IMR-90 (cell line): ENCODE data around the gene LAIR1. TPM values are rescaled to one million over a fixed set of nuclear protein-coding genes. Genes with fewer than 3 reads are reported as not detected.

Experiments used
- ATAC-seq: fragments of 200-7000 bp; cut with Tn5 transposase; 2 replicates; pipeline ENCODE4 v1.9.1; 2020; ENCODE audit warnings: low read depth, mild to moderate bottlenecking, moderate library complexity
- BruUV-seq: library from RNA; stranded (reverse); fragments of 400-500 nt; replicated peaks from 2 replicates; lab custom pipeline; 2021; lab: Mats Ljungman, UMichigan
- CTCF ChIA-PET: fragments of 300-600 bp; formaldehyde crosslinking; extraction: SDS; loops from one replicate; lab custom pipeline; 2021; ENCODE audit warnings: antibody characterized with exemption; lab: Yijun Ruan, JAX
- POLR2A ChIA-PET: fragments of 300-600 bp; sonication (Branson Sonifier 250); formaldehyde crosslinking; loops from one replicate; lab custom pipeline; 2022; ENCODE audit warnings: antibody characterized with exemption; ENCODE audit not compliant: unreplicated experiment; lab: Charles Lee
- DNase-seq: peaks from one replicate; pipeline ENCODE4 v3.0.0; 2013
- H2AFZ ChIP-seq: replicated peaks from 2 replicates; pipeline ENCODE3; 2013; ENCODE audit warnings: low read length, mild to moderate bottlenecking; ENCODE audit not compliant: poor library complexity
- H2AK5ac ChIP-seq: 2 replicates; pipeline ENCODE4 v1.6.1; 2013; ENCODE audit warnings: low read depth, low read length, inconsistent platforms
- H2AK9ac ChIP-seq: replicated peaks from 2 replicates; pipeline ENCODE3; 2013; ENCODE audit warnings: mild to moderate bottlenecking, low read depth, low read length, moderate library complexity; ENCODE audit not compliant: poor library complexity
- H2BK120ac ChIP-seq: 2 replicates; pipeline ENCODE4 v1.6.1; 2013; ENCODE audit warnings: low read depth, low read length, inconsistent platforms
- H2BK15ac ChIP-seq: 3 replicates; pipeline ENCODE4 v1.6.1; 2013; ENCODE audit warnings: low read depth, low read length, inconsistent platforms
- H2BK20ac ChIP-seq: 2 replicates; pipeline ENCODE4 v1.6.1; 2013; ENCODE audit warnings: low read depth, mild to moderate bottlenecking, inconsistent platforms, low read length, moderate library complexity
- H2BK5ac ChIP-seq: 2 replicates; pipeline ENCODE4 v1.6.1; 2013; ENCODE audit warnings: mild to moderate bottlenecking, low read depth, low read length, inconsistent platforms; ENCODE audit not compliant: poor library complexity, severe bottlenecking
- H3K14ac ChIP-seq: replicated peaks from 2 replicates; pipeline ENCODE4 v1.6.1; 2013; ENCODE audit warnings: low read depth, low read length, inconsistent platforms
- H3K18ac ChIP-seq: 2 replicates; pipeline ENCODE4 v1.6.1; 2013; ENCODE audit warnings: low read depth, low read length, control low read depth
- H3K23ac ChIP-seq: 2 replicates; pipeline ENCODE4 v1.6.1; 2013; ENCODE audit warnings: low read depth, low read length, inconsistent platforms
- H3K27ac ChIP-seq: 2 replicates; pipeline ENCODE4 v1.5.1; 2013; ENCODE audit warnings: mild to moderate bottlenecking, control low read depth, low read length; ENCODE audit not compliant: insufficient read depth
- H3K27me3 ChIP-seq: 2 replicates; pipeline ENCODE4 v1.6.1; 2013; ENCODE audit warnings: low read length; ENCODE audit not compliant: control insufficient read depth, insufficient read depth
- H3K36me3 ChIP-seq: 2 replicates; pipeline ENCODE4 v1.6.1; 2013; ENCODE audit warnings: low read length, mixed read lengths; ENCODE audit not compliant: control insufficient read depth, insufficient read depth
- H3K4ac ChIP-seq: 2 replicates; pipeline ENCODE4 v1.6.1; 2013; ENCODE audit warnings: low read depth, low read length, inconsistent platforms
- H3K4me1 ChIP-seq: 2 replicates; pipeline ENCODE4 v1.6.1; 2013; ENCODE audit warnings: low read length, mixed read lengths; ENCODE audit not compliant: control insufficient read depth, insufficient read depth
- H3K4me2 ChIP-seq: 2 replicates; pipeline ENCODE4 v1.6.1; 2013; ENCODE audit warnings: low read depth, mild to moderate bottlenecking, control low read depth, low read length, moderate library complexity
- H3K4me3 ChIP-seq: 2 replicates; pipeline ENCODE4 v1.5.1; 2013; ENCODE audit warnings: low read depth, mild to moderate bottlenecking, control low read depth, low read length, moderate library complexity; ENCODE audit not compliant: insufficient read depth
- H3K56ac ChIP-seq: 2 replicates; pipeline ENCODE4 v1.6.1; 2013; ENCODE audit warnings: low read length, inconsistent platforms; ENCODE audit not compliant: insufficient read depth; ENCODE audit errors: extremely low read depth
- H3K79me1 ChIP-seq, 2 experiments: 2 replicates each; pipeline ENCODE4 v1.6.1; 2013; ENCODE audit warnings: low read length in 2 of 2, inconsistent platforms in 1 of 2, low read depth in 1 of 2
- H3K9ac ChIP-seq: 2 replicates; pipeline ENCODE4 v1.6.1; 2013; ENCODE audit warnings: low read depth, low read length, control low read depth
- H3K9me1 ChIP-seq: 2 replicates; pipeline ENCODE4 v1.6.1; 2013; ENCODE audit warnings: low read length, inconsistent platforms; ENCODE audit not compliant: insufficient read depth
- H3K9me3 ChIP-seq: 2 replicates; pipeline ENCODE4 v1.6.1; 2013; ENCODE audit warnings: low read length; ENCODE audit not compliant: control insufficient read depth, insufficient read depth
- H4K20me1 ChIP-seq: 2 replicates; pipeline ENCODE4 v1.6.1; 2013; ENCODE audit warnings: low read length, inconsistent platforms; ENCODE audit not compliant: insufficient read depth
- H4K5ac ChIP-seq: 2 replicates; pipeline ENCODE4 v1.6.1; 2013; ENCODE audit warnings: mild to moderate bottlenecking, low read depth, low read length, control low read depth
- H4K8ac ChIP-seq, 2 experiments: 2 replicates each; pipeline ENCODE4 v1.6.1; 2013; ENCODE audit warnings: low read depth in 2 of 2, low read length in 2 of 2, control low read depth in 1 of 2, inconsistent platforms in 1 of 2
- H4K91ac ChIP-seq: 2 replicates; pipeline ENCODE4 v1.6.1; 2013; ENCODE audit warnings: low read depth, low read length, inconsistent platforms; ENCODE audit not compliant: insufficient read depth
- BHLHE40 ChIP-seq: fragments of 150-350 bp; IDR thresholded peaks from 2 replicates; pipeline ENCODE4 v1.6.1; 2016; ENCODE audit warnings: mild to moderate bottlenecking, low read depth, low read length
- CEBPB ChIP-seq: IDR thresholded peaks from 2 replicates; pipeline ENCODE4 v1.6.1; 2012; ENCODE audit warnings: low read depth, low read length, improper control_type of control experiment
- CHD1 ChIP-seq: IDR thresholded peaks from 2 replicates; pipeline ENCODE4 v1.6.1; 2012; ENCODE audit warnings: low read depth, low read length, improper control_type of control experiment
- ELK1 ChIP-seq: fragments of 150-350 bp; IDR thresholded peaks from 2 replicates; pipeline ENCODE4 v1.6.1; 2016; ENCODE audit warnings: low read depth, mild to moderate bottlenecking, low read length, moderate library complexity, borderline replicate concordance
- FOS ChIP-seq: fragments of 150-350 bp; IDR thresholded peaks from 2 replicates; pipeline ENCODE4 v1.6.1; 2016; ENCODE audit warnings: low read depth, low read length
- MAFK ChIP-seq: IDR thresholded peaks from 2 replicates; pipeline ENCODE4 v1.6.1; 2012; ENCODE audit warnings: low read depth, low read length, improper control_type of control experiment
- MAZ ChIP-seq: IDR thresholded peaks from 2 replicates; pipeline ENCODE4 v1.6.1; 2012; ENCODE audit warnings: low read depth, mild to moderate bottlenecking, low read length, improper control_type of control experiment, moderate library complexity, borderline replicate concordance
- MXI1 ChIP-seq: IDR thresholded peaks from 2 replicates; pipeline ENCODE4 v1.6.1; 2012; ENCODE audit warnings: low read depth, mild to moderate bottlenecking, low read length, moderate library complexity, borderline replicate concordance
- POLR2A ChIP-seq: IDR thresholded peaks from 2 replicates; pipeline ENCODE4 v1.6.1; 2012; ENCODE audit warnings: mild to moderate bottlenecking, low read depth, low read length
- RAD21 ChIP-seq: IDR thresholded peaks from 2 replicates; pipeline ENCODE4 v1.6.1; 2012; ENCODE audit warnings: low read length, improper control_type of control experiment
- RCOR1 ChIP-seq: IDR thresholded peaks from 2 replicates; pipeline ENCODE4 v1.6.1; 2012; ENCODE audit warnings: mild to moderate bottlenecking, low read length, improper control_type of control experiment; ENCODE audit not compliant: insufficient replicate concordance
- RFX5 ChIP-seq: IDR thresholded peaks from 2 replicates; pipeline ENCODE4 v1.8.0; 2012; ENCODE audit warnings: low read depth, mild to moderate bottlenecking, low read length, moderate library complexity
- SMC3 ChIP-seq: fragments of 150-350 bp; IDR thresholded peaks from 2 replicates; pipeline ENCODE4 v1.6.1; 2016; ENCODE audit warnings: low read depth, mild to moderate bottlenecking, antibody characterized with exemption, low read length, moderate library complexity
- USF2 ChIP-seq: fragments of 150-350 bp; IDR thresholded peaks from 2 replicates; pipeline ENCODE4 v1.6.1; 2017; ENCODE audit warnings: mild to moderate bottlenecking, antibody characterized with exemption, low read length, low read depth
- WGBS, 2 experiments: methylation state at CpG; one replicate each; pipeline versions ENCODE4 v1.1.5 to v1.1.7; 2013; ENCODE audit warnings: missing lambda C conversion rate in 2 of 2; ENCODE audit not compliant: insufficient read length in 1 of 2; ENCODE audit errors: extremely low coverage in 2 of 2; 5-methylcytosine and 5-hydroxymethylcytosine counted together
- dilution Hi-C: fragments of 300-500 bp; cut with HindIII; formaldehyde crosslinking; loops from one replicate; pipeline ENCODE4 v1.14.3; 2018; ENCODE audit warnings: low sequenced_read_pairs; ENCODE audit not compliant: unreplicated experiment
- in situ Hi-C: fragments of 300-500 bp; cut with MboI; formaldehyde crosslinking; loops from 3 replicates; pipeline ENCODE4 v1.14.3; 2019; ENCODE audit warnings: low sequenced_read_pairs, inconsistent platforms, mixed read lengths
- intact Hi-C: fragments of 100-400 bp; cut with micrococcal nuclease; formaldehyde crosslinking; loops from 2 replicates; pipeline ENCODE4 v1.10.0; 2022
- polyA plus RNA-seq, 3 experiments: library from polyadenylated mRNA; depleted of rRNA; stranded (reverse); fragments of >200 nt; gene quantifications; 2 replicates each; pipeline ENCODE4 v1.2.3, GENCODE V29; 2012; ENCODE audit warnings: low replicate concordance in 1 of 3
- total RNA-seq: library from RNA; depleted of rRNA; stranded (reverse); fragments of >200 nt; gene quantifications from 2 replicates; pipeline ENCODE4 v1.2.3, GENCODE V29; 2012
- TF ChIP-seq, protein P1 (sequence below): conservative IDR thresholded peaks from 2 replicates; pipeline ENCODE4 v1.5.1; 2012; ENCODE audit warnings: mild to moderate bottlenecking, low read depth, low read length, improper control_type of control experiment

The LAIR1 gene
- total and polyA plus RNA-seq, 2 of the 4 experiments (the other 2 are of a cell fraction) = not detected

GRCh38 chr19:54317108-54317964 lies 47.4 kb downstream of the LAIR1 start:
- no peaks in the 10 kb centered on the region for H3K36me3 ChIP-seq
- H3K18ac ChIP-seq = no peak overlapping the region
- peak overlapping the region; percentile 58 for H2AFZ ChIP-seq
- no peak overlapping the region for H3K14ac ChIP-seq
- no peak overlapping the region for H2BK5ac ChIP-seq
- intact Hi-C loops = no loop called here
- no peak overlapping the region for H2AK9ac ChIP-seq
- no peak overlapping the region for H2BK120ac ChIP-seq
- H3K79me1 ChIP-seq = no peaks in the 10 kb centered on the region
- H3K4me2 ChIP-seq = no peak overlapping the region
- no peak overlapping the region for H3K23ac ChIP-seq
- ATAC-seq = no peak
- in situ Hi-C loops = no loop called here
- no TSS peak for BruUV-seq
- no peak overlapping the region for H3K9ac ChIP-seq
- H4K8ac ChIP-seq = no peak overlapping the region
- no peak overlapping the region for H3K27ac ChIP-seq
- H3K56ac ChIP-seq = no peak overlapping the region
- H2BK15ac ChIP-seq = no peak overlapping the region
- CTCF ChIA-PET = no interaction called here
- no peaks in the 10 kb centered on the region for H3K27me3 ChIP-seq
- no peak overlapping the region for H3K4me3 ChIP-seq
- WGBS, 2 experiments = 68% methylated on average over 12 of the region's 29 CpGs; no CpG with 5 or more reads in 1 of the 2 experiments
- no peaks in the 10 kb centered on the region for H3K9me1 ChIP-seq
- no peaks in the 10 kb centered on the region for H4K20me1 ChIP-seq
- DNase-seq = no peak
- H3K4me1 ChIP-seq = no peaks in the 10 kb centered on the region
- no peak overlapping the region for H3K4ac ChIP-seq
- H2BK20ac ChIP-seq = no peak overlapping the region
- H2AK5ac ChIP-seq = no peak overlapping the region
- no peak overlapping the region for H4K91ac ChIP-seq
- H3K9me3 ChIP-seq = no peaks in the 10 kb centered on the region; the same call in 1 of the 2 replicates
- dilution Hi-C loops = no loop called here
- POLR2A ChIA-PET = no interaction called here
- no peak overlapping the region for H4K5ac ChIP-seq
- TF ChIP-seq MAZ (no peak), RAD21 (no peak), RCOR1 (no peak), POLR2A (no peak), RFX5 (no peak), CEBPB (no peak), USF2 (no peak), MAFK (no peak), BHLHE40 (no peak), ELK1 (no peak), MXI1 (no peak), CHD1 (no peak), SMC3 (no peak), FOS (no peak)
- TF ChIP-seq, protein P1, sequence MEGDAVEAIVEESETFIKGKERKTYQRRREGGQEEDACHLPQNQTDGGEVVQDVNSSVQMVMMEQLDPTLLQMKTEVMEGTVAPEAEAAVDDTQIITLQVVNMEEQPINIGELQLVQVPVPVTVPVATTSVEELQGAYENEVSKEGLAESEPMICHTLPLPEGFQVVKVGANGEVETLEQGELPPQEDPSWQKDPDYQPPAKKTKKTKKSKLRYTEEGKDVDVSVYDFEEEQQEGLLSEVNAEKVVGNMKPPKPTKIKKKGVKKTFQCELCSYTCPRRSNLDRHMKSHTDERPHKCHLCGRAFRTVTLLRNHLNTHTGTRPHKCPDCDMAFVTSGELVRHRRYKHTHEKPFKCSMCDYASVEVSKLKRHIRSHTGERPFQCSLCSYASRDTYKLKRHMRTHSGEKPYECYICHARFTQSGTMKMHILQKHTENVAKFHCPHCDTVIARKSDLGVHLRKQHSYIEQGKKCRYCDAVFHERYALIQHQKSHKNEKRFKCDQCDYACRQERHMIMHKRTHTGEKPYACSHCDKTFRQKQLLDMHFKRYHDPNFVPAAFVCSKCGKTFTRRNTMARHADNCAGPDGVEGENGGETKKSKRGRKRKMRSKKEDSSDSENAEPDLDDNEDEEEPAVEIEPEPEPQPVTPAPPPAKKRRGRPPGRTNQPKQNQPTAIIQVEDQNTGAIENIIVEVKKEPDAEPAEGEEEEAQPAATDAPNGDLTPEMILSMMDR = no peak
